NCI-H748 (cell line): Measurements from ENCODE around the gene HMCN2.
A peak's percentile ranks its signal among the peaks of the same experiment; 100 is the strongest.
"Not testable (repeated sequence)": the region's sequence is repeated elsewhere in the genome, so short reads cannot be mapped to it uniquely, and the experiment has no call there.

ENCODE experiments used
- DNase-seq: peaks from one replicate; lab custom pipeline; 2025; ENCODE audit not compliant: unreplicated experiment; lab: John Stamatoyannopoulos, UW

HMCN2 gene

DNA sequence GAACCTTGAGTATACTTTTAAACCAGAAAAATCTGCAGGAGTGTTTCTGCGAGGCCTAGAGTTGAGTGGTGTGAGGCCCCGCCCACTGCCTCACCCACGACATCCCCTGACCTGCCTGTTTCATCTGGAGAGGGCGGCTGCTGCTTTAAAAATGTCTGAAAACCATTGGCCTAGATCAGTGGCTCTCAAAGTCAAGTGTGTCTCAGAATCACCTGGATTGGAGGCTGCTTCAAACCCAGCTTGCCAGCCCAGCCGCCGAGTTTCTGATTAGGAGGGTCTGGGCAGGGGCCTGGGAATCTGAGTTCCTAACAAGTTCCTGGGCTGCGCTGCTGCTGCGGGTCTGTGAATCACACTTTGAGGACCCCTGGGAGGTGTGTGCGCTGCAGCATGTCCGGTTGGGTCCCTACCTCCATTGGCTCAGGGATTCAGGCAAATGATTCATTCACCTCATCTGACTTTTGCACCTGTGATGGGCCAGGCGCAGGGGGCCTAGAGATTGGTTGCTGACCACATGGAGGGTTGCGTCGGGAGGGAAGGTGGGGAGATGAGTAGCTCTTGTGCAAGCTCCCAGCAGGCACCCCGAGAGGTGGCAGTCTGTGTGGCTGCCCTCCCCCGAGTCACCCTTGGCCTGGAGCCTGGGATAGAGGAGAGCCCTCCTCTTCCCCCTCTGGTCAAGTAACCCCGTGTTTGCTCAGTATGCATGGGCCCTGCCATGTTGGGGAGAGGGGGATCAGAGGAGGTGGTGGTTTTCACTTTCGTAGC is 27.6 kb upstream of the HMCN2 start:
- no peak for DNase-seq

GRCh38 chr9:130239363-130239695 is 26.2 kb upstream of the HMCN2 start:
- no peak for DNase-seq

GRCh38 chr9:130239741-130240241 is 25.8 kb upstream of the HMCN2 start:
- DNase-seq, result no peak

- DNase-seq, result peak; percentile 70
These were observed 25.0 kb upstream of the HMCN2 start for GRCh38 chr9:130240410-130241197.

DNA sequence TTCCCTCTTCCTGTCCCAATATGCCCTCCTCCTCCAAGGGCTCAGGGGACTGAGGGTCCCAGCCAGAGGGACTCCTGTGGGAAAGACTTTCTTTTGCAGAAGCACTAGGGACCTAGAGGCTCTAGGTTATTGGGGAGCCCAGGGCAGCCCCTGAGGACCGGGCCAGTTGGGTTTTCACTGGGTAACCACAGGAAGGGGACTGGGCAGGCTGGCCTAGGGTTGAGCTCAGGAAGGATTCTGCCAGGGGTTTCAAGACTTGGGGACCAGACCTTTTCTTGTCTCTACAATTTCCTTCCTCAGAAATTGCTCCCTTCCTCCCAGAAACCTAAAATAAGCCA is 24.4 kb upstream of the HMCN2 start:
- DNase-seq, result no peak

GRCh38 chr9:130242270-130243014 is 23.1 kb upstream of the HMCN2 start:
- DNase-seq, result no peak

DNA sequence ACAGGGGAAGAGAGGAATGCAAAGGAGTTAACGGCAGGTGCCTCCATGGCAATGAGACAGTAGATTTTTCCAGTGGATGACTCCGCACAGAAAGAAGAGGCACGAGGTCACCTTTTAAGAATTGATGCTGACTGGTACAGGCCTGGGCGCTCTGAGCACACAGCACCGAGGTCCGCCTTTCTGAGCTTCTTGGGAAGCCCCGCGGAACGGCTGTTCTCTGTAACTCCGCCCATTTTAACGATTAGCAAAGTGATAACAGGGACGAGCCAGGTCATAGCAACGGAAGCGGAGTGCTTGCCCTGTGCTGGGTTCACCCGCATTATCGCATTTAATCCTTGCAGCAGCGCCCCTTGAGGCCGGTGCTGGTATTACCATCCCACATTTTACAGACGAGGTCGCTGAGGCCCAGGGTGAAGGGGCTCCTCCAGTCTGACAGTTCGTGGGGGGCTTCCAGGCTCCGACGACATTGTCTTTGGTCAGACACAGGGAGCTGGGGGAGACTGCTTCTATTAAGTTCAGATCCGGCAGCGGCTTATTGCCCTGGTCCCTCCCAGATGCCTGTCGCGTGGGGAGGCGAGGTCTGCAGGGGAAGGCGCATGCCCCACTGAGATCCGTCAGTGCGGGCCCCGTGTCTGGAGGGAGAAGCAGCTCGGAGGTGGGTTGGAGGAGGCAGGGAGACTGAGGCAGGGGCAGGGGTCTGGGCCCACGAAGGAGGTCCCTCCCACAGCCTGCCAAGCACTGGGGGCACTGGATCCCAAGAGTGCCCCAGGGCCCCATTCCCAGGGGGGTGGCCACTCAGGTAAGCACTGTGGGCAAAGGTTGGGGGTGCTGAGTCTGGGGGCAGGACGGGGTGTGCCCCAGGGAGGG is 22.3 kb upstream of the HMCN2 start:
- peak; percentile 81 for DNase-seq

DNA sequence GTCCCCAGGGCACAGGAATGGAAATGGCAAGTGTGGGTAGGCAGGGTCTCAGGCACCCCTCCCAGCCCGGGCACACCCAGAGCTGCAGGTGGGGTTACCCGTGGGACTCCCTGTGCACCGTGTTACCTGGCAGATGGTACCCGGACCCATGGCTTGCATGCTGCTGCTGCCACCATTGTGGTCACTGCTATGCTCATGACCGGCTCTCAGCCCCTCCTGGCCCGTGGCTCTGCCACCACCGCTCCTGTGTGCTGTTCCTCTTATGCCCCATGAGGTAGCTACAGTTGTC is 21.7 kb upstream of the HMCN2 start:
- DNase-seq, result no peak

GRCh38 chr9:130244548-130245165 is 20.9 kb upstream of the HMCN2 start:
- DNase-seq, result no peak

GRCh38 chr9:130245474-130245873 is 20.1 kb upstream of the HMCN2 start:
- DNase-seq, result no peak

- no peak for DNase-seq
These were observed 19.4 kb upstream of the HMCN2 start for GRCh38 chr9:130246126-130246525.

- DNase-seq, result peak; percentile 44
These were observed 10.6 kb upstream of the HMCN2 start for GRCh38 chr9:130254747-130255630.

DNA sequence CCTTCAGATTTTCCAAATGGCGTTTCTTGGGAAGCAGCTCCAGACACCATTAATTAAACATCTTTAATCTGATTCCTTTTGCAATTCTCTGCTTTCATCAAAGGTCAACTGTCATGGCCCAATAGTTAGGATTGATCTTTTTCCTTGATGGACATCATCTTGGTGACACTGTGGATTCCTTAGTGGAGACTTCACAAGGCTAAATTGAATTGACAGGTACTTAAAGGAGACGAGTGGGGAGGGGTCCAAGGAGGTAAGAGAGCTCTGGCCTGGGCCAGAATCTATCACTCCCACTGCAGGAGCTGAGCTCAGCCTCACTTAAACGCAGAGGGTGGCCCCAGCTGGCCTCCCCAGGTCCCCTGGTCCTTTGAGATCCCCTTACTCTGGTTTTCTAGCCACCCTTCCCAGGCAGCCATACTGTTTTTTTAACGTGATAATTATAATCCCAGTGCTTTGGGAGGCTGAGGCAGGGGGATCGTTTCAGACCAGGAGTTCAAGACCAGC is 9.9 kb upstream of the HMCN2 start:
- no peak for DNase-seq

GRCh38 chr9:130256644-130257043 is 8.9 kb upstream of the HMCN2 start:
- DNase-seq, result peak; percentile 14

GRCh38 chr9:130258137-130258536 is 7.4 kb upstream of the HMCN2 start:
- not testable (repeated sequence) for DNase-seq

DNA sequence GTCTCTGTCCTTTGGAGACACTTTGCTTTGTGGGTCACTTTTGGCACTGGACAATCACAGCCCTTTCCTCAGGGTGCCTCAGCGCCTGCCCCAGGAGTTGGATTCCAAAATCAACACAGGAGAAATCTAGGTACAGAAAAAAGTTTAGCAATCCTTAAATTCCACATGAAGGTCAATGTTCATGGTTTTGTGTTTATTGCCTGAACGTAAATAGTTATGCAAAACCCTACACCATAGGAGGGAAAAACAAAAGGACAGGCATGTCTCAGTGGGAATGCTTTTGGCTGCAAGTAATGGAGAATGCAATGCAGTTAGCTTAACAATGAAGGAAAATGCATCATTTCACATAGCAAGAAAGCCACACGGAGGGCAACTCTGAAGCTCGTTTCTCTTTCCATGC is 6.5 kb upstream of the HMCN2 start:
- DNase-seq, result no peak

- no peak for DNase-seq
These were observed 4.5 kb upstream of the HMCN2 start for GRCh38 chr9:130260816-130261765.

DNA sequence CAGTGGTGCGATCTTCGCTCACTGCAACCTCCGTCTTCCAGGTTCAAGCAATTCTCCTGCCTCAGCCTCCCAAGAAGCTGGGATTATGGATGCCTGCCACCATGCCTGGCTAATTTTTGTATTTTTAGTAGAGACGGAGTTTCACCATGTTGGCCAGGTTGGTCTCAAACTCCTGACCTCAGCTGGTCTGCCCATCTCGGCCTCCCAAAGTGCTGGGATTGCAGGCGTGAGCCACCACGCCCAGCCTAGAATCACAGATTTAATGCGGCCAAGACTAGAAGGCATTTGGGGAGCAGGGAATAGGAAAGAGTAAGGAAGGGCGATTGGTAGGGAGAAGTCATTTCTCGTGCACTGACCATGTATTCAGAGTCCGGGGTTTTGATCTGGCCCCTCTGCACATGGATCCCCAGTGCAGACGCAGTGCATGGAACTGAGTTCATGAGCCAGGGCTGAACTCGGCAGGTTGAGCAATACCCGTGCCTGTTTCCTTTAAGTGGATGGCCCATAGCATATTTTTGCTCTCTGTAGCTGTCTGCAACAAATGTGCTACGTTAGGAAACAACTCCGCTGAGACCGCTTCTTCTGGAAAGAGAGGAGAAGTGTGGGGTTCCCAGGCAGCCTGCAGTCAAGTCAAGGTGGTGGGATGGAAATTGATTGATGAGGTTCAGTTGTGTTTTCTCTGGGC is 3.4 kb upstream of the HMCN2 start:
- no peak for DNase-seq
